OCI-LY1 (cell line): ENCODE data around the gene BEX2.
A peak's percentile ranks its signal among the peaks of the same experiment; 100 is the strongest.

Experiments used
- H2AFZ ChIP-seq: fragments of 200-600 bp; sonication (generic), shearing (Covaris generic); 2 replicates; pipeline ENCODE4 v1.6.0; 2014; ENCODE audit warnings: antibody characterized with exemption, mild to moderate bottlenecking, low read length
- H3F3A ChIP-seq: fragments of 200-600 bp; sonication (generic), shearing (Covaris generic); 2 replicates; pipeline ENCODE4 v1.6.0; 2014; ENCODE audit warnings: mild to moderate bottlenecking, antibody characterized with exemption, low read length, moderate library complexity; ENCODE audit not compliant: insufficient read depth
- H3K27ac ChIP-seq: fragments of 200-600 bp; sonication (generic); 2 replicates; pipeline ENCODE4 v1.5.1; 2014; ENCODE audit warnings: low read length, mixed run types, mild to moderate bottlenecking, low read depth; ENCODE audit not compliant: poor library complexity, severe bottlenecking
- H3K27me3 ChIP-seq: fragments of 200-600 bp; sonication (generic); 2 replicates; pipeline ENCODE4 v1.6.0; 2014; ENCODE audit warnings: antibody characterized with exemption, mild to moderate bottlenecking, low read length, moderate library complexity; ENCODE audit not compliant: insufficient read depth
- H3K36me3 ChIP-seq: fragments of 200-600 bp; sonication (generic); 2 replicates; pipeline ENCODE4 v1.6.1; 2014; ENCODE audit warnings: mild to moderate bottlenecking, antibody characterized with exemption, low read length, moderate library complexity, mixed read lengths; ENCODE audit not compliant: insufficient read depth
- H3K4me1 ChIP-seq: fragments of 200-600 bp; sonication (generic); 2 replicates; pipeline ENCODE4 v1.5.1; 2014; ENCODE audit warnings: mild to moderate bottlenecking, low read length, moderate library complexity; ENCODE audit not compliant: insufficient read depth, severe bottlenecking
- H3K4me2 ChIP-seq: fragments of 200-600 bp; sonication (generic), shearing (Covaris generic); 2 replicates; pipeline ENCODE4 v1.6.1; 2014; ENCODE audit warnings: low read length
- H3K4me3 ChIP-seq: fragments of 200-600 bp; sonication (generic); 2 replicates; pipeline ENCODE4 v1.5.1; 2014; ENCODE audit warnings: low read length, low read depth, mild to moderate bottlenecking, mixed read lengths; ENCODE audit not compliant: poor library complexity, severe bottlenecking
- H3K79me2 ChIP-seq: fragments of 200-600 bp; shearing (Covaris generic); 2 replicates; pipeline ENCODE4 v1.6.1; 2016; ENCODE audit warnings: mixed run types, low read length, mixed read lengths; ENCODE audit not compliant: insufficient read depth
- H3K9ac ChIP-seq: fragments of 200-600 bp; sonication (generic), shearing (Covaris generic); 2 replicates; pipeline ENCODE4 v1.6.1; 2014; ENCODE audit warnings: mild to moderate bottlenecking, low read length, mixed read lengths
- H3K9me2 ChIP-seq: fragments of 200-600 bp; sonication (generic), shearing (Covaris generic); 2 replicates; pipeline ENCODE4 v1.6.1; 2014; ENCODE audit warnings: low read depth, mild to moderate bottlenecking, low read length, mixed read lengths
- H3K9me3 ChIP-seq: fragments of 200-600 bp; shearing (Covaris generic); 2 replicates; pipeline ENCODE4 v1.6.1; 2014; ENCODE audit warnings: low read length, mixed read lengths
- H4K20me1 ChIP-seq: fragments of 200-600 bp; sonication (generic), shearing (Covaris generic); 2 replicates; pipeline ENCODE4 v1.6.0; 2016; ENCODE audit warnings: mild to moderate bottlenecking, low read length; ENCODE audit not compliant: insufficient read depth
- EZH2 ChIP-seq: fragments of 200-600 bp; sonication (generic), shearing (Covaris generic); IDR thresholded peaks from 2 replicates; pipeline ENCODE4 v1.8.0; 2017; ENCODE audit warnings: borderline replicate concordance, mixed run types, mild to moderate bottlenecking, antibody characterized with exemption, low read length, moderate library complexity, mixed read lengths
- TF ChIP-seq, protein P1 (sequence below): fragments of 200-600 bp; sonication (generic), shearing (Covaris generic); IDR thresholded peaks from 2 replicates; pipeline ENCODE4 v1.5.1; 2017; ENCODE audit warnings: mild to moderate bottlenecking, antibody characterized with exemption, low read length, moderate library complexity, mixed read lengths

BEX2 gene

DNA sequence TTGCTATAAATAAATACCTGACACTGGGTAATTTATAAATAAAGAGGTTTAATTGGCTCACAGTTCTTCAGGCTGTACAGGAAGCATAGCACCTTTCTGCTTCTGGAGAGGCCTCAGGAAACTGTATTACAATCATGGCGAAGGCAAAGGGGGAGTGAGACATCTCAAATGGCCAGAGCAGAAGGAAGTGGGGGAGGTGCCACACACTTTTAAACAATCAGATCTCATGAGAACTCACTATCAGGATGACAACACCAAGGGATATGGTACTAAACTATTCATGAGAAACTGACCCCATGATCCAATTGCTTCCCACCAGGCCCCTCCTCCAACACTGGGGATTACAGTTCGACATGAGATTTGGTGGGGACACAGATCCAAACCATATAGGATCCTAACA lies 33.8 kb upstream of the BEX2 start:
- H3K9me3 ChIP-seq: no peaks in the 10 kb centered on the region
- no peaks in the 10 kb centered on the region for H3K36me3 ChIP-seq
- no peaks in the 10 kb centered on the region for H3K4me1 ChIP-seq
- no peaks in the 10 kb centered on the region for H3K9me2 ChIP-seq
- H3K9ac ChIP-seq: no peak overlapping the region
- H3F3A ChIP-seq: no peaks in the 10 kb centered on the region
- H3K27ac ChIP-seq: no peak overlapping the region
- H2AFZ ChIP-seq: no peak overlapping the region
- H3K79me2 ChIP-seq: no peaks in the 10 kb centered on the region
- H4K20me1 ChIP-seq: no peaks in the 10 kb centered on the region
- H3K27me3 ChIP-seq: no peaks in the 10 kb centered on the region
- H3K4me2 ChIP-seq: no peak overlapping the region
- H3K4me3 ChIP-seq: no peak overlapping the region
- TF ChIP-seq EZH2: no peak
- TF ChIP-seq, protein P1, sequence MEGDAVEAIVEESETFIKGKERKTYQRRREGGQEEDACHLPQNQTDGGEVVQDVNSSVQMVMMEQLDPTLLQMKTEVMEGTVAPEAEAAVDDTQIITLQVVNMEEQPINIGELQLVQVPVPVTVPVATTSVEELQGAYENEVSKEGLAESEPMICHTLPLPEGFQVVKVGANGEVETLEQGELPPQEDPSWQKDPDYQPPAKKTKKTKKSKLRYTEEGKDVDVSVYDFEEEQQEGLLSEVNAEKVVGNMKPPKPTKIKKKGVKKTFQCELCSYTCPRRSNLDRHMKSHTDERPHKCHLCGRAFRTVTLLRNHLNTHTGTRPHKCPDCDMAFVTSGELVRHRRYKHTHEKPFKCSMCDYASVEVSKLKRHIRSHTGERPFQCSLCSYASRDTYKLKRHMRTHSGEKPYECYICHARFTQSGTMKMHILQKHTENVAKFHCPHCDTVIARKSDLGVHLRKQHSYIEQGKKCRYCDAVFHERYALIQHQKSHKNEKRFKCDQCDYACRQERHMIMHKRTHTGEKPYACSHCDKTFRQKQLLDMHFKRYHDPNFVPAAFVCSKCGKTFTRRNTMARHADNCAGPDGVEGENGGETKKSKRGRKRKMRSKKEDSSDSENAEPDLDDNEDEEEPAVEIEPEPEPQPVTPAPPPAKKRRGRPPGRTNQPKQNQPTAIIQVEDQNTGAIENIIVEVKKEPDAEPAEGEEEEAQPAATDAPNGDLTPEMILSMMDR: no peak

DNA sequence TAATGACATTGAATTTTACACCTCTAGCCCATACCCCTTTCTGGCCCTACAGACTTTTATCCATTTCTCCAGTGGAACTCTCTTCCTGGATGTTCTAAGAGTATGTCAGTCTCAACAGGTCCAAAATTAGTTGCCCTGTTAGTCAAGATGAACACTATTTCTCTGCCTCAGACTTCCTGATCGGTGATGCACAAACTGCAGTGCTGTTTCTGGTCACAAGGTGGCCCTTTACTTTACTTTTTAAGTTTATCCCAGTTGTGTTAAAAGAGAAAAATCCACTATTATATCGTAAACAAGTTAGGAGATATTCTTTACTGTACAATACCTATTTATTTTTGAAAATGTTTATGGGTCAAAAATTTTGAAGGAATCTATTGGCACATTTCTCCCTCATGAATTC lies 32.3 kb upstream of the BEX2 start:
- Histone ChIP-seq H3K4me1 (no peaks in the 10 kb centered on the region), H3K4me3 (no peak overlapping the region), H3K9ac (no peak overlapping the region), H3K36me3 (no peaks in the 10 kb centered on the region), H4K20me1 (no peaks in the 10 kb centered on the region), H3K27ac (no peak overlapping the region), H3K79me2 (no peaks in the 10 kb centered on the region), H3K9me2 (no peaks in the 10 kb centered on the region), H3F3A (no peaks in the 10 kb centered on the region), H3K9me3 (no peaks in the 10 kb centered on the region), H3K27me3 (no peaks in the 10 kb centered on the region), H3K4me2 (no peak overlapping the region), H2AFZ (no peak overlapping the region)
- TF ChIP-seq, protein P1: peak; percentile 64
- no peak for TF ChIP-seq EZH2

DNA sequence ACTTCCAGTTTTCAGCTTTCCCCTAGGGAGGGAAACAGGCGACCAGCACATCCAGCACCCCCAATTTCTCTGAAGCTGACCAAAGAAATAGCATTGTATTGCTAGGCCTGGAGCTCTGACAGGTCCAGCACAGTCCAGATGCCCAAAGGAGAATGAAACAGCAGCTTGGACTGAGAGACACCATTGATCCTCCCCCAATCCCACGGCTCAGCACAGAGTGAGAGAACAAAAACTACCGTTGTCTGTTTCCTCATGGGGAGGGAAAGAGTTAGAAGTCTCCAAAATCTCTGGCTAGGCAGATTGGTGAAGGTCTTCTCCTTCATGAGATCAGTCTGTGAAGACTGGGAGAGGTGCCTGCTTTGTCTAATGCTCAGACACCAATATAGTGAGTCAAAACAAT lies 27.9 kb upstream of the BEX2 start:
- no peaks in the 10 kb centered on the region for H3K79me2 ChIP-seq
- no peak overlapping the region for H3K4me2 ChIP-seq
- H3F3A ChIP-seq: no peaks in the 10 kb centered on the region
- no peaks in the 10 kb centered on the region for H3K4me1 ChIP-seq
- H3K9me3 ChIP-seq: no peaks in the 10 kb centered on the region
- no peaks in the 10 kb centered on the region for H3K36me3 ChIP-seq
- H3K9me2 ChIP-seq: no peaks in the 10 kb centered on the region
- H4K20me1 ChIP-seq: no peaks in the 10 kb centered on the region
- no peaks in the 10 kb centered on the region for H3K27me3 ChIP-seq
- H2AFZ ChIP-seq: no peak overlapping the region
- no peak overlapping the region for H3K9ac ChIP-seq
- no peak overlapping the region for H3K27ac ChIP-seq
- TF ChIP-seq, protein P1: no peak
- TF ChIP-seq EZH2: no peak
- no peak overlapping the region for H3K4me3 ChIP-seq
